Activated B cell treated with CpG ODN at 0.5 μM for 24 hours (primary cell): ENCODE data around the gene HIBADH. TPM values are rescaled to one million over a fixed set of nuclear protein-coding genes. Genes with fewer than 3 reads are reported as not detected.

Source experiments
- ATAC-seq: fragments of 200-7000 bp; cut with Tn5 transposase; one replicate; pipeline ENCODE4 v1.10.0; 2021; ENCODE audit warnings: low read depth, mild to moderate bottlenecking, moderate library complexity
- CTCF ChIA-PET: fragments of 350-600 bp; sonication (Branson Sonifier 250); formaldehyde crosslinking; loops from one replicate; lab custom pipeline; 2021; ENCODE audit warnings: antibody characterized with exemption; lab: Charles Lee
- POLR2A ChIA-PET: fragments of 350-600 bp; sonication (Branson Sonifier 250); formaldehyde crosslinking; loops from one replicate; lab custom pipeline; 2021; ENCODE audit warnings: antibody characterized with exemption; lab: Charles Lee
- DNase-seq: peaks from one replicate; pipeline ENCODE4 v3.0.0; 2022
- H3K27ac Mint-ChIP-seq: one replicate; pipeline ENCODE4 v1.8.0; 2020; ENCODE audit warnings: mixed read lengths
- H3K27me3 Mint-ChIP-seq: one replicate; pipeline ENCODE4 v1.8.0; 2021; ENCODE audit warnings: mixed read lengths
- H3K36me3 Mint-ChIP-seq: one replicate; pipeline ENCODE4 v1.8.0; 2021; ENCODE audit warnings: low read depth, mixed read lengths
- H3K4me1 Mint-ChIP-seq: one replicate; pipeline ENCODE4 v1.8.0; 2021; ENCODE audit warnings: mixed read lengths
- H3K4me3 Mint-ChIP-seq: one replicate; pipeline ENCODE4 v1.8.0; 2020; ENCODE audit warnings: mild to moderate bottlenecking, mixed read lengths
- H3K9me3 Mint-ChIP-seq: one replicate; pipeline ENCODE4 v1.8.0; 2020; ENCODE audit warnings: mixed read lengths
- intact Hi-C: fragments of 100-400 bp; cut with micrococcal nuclease; formaldehyde crosslinking; loops from one replicate; pipeline ENCODE4 v1.15.1; 2024
- total RNA-seq: library from RNA; stranded (reverse); gene quantifications from 2 replicates; pipeline ENCODE4 v1.2.3, GENCODE V29; 2022
- TF ChIP-seq, protein P1 (sequence below): fragments of 200-600 bp; IDR thresholded peaks from one replicate; pipeline ENCODE4 v1.8.0; 2022; ENCODE audit warnings: antibody characterized with exemption, mild to moderate bottlenecking

The HIBADH gene
- total RNA-seq, 1 donor from 2014 or later: 9.8 TPM

- POLR2A ChIA-PET: no interaction called here
- Mint-ChIP-seq H3K27ac (no peak overlapping the region), H3K4me3 (no peak overlapping the region), H3K4me1 (no peaks in the 10 kb centered on the region), H3K27me3 (no peaks in the 10 kb centered on the region), H3K36me3 (no peaks in the 10 kb centered on the region), H3K9me3 (no peaks in the 10 kb centered on the region)
- DNase-seq (no peak), ATAC-seq (no peak)
- intact Hi-C loops: no loop called here
- TF ChIP-seq, protein P1, sequence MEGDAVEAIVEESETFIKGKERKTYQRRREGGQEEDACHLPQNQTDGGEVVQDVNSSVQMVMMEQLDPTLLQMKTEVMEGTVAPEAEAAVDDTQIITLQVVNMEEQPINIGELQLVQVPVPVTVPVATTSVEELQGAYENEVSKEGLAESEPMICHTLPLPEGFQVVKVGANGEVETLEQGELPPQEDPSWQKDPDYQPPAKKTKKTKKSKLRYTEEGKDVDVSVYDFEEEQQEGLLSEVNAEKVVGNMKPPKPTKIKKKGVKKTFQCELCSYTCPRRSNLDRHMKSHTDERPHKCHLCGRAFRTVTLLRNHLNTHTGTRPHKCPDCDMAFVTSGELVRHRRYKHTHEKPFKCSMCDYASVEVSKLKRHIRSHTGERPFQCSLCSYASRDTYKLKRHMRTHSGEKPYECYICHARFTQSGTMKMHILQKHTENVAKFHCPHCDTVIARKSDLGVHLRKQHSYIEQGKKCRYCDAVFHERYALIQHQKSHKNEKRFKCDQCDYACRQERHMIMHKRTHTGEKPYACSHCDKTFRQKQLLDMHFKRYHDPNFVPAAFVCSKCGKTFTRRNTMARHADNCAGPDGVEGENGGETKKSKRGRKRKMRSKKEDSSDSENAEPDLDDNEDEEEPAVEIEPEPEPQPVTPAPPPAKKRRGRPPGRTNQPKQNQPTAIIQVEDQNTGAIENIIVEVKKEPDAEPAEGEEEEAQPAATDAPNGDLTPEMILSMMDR: no peak
- CTCF ChIA-PET: no interaction called here
These were observed 9.0 kb upstream of the HIBADH start for GRCh38 chr7:27671675-27672074.

GRCh38 chr7:27670676-27671075 is 8.0 kb upstream of the HIBADH start:
- no peaks in the 10 kb centered on the region for H3K9me3 Mint-ChIP-seq
- no peaks in the 10 kb centered on the region for H3K4me1 Mint-ChIP-seq
- no peaks in the 10 kb centered on the region for H3K36me3 Mint-ChIP-seq
- H3K27ac Mint-ChIP-seq: no peak overlapping the region
- POLR2A ChIA-PET: no interaction called here
- intact Hi-C loops: no loop called here
- no peak for DNase-seq
- no peak overlapping the region for H3K4me3 Mint-ChIP-seq
- CTCF ChIA-PET: no interaction called here
- TF ChIP-seq, protein P1: no peak
- no peak for ATAC-seq
- no peaks in the 10 kb centered on the region for H3K27me3 Mint-ChIP-seq

DNA sequence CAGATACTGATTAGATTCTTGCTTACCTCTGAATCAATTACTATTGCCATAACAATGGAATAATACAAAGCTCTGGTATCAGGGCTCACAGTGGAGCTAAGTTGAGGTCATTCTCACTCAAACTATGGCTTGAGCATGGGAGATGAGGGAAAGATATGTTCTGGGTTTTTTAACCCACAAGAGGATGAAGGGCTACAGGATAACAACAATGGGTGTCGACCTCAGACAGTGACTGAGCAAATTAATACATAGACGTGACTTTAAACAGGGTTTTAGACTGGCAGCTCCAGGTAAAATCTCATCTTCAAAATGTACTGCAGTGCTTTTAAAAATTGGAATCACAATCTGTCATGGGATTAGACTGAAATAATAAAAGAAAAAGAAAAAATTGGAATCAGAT is 7.5 kb upstream of the HIBADH start:
- ChIA-PET POLR2A (no interaction called here), CTCF (no interaction called here)
- Mint-ChIP-seq H3K36me3 (no peaks in the 10 kb centered on the region), H3K9me3 (no peaks in the 10 kb centered on the region), H3K4me3 (no peak overlapping the region), H3K27me3 (no peaks in the 10 kb centered on the region), H3K4me1 (no peaks in the 10 kb centered on the region), H3K27ac (no peak overlapping the region)
- TF ChIP-seq, protein P1: no peak
- DNase-seq (no peak), ATAC-seq (no peak)
- intact Hi-C loops: no loop called here

DNA sequence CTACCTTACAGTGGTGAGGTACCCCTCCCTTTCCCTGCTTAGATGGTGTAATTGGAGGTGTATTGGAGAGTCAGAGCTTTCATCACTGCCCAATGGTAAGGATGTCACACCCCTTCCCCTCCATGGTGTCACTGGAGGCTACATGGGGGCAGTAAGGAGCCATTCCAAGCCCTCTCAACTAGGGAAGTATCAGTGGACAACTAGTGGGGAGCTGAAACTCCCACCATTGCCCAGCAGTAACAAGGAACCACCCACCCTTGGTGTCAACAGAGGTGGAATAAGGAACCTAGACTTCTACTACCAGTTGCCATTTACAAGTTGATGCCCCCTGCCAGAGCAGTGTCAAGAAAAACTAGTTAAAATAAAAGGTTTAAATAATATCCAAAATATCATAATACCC is 2.8 kb upstream of the HIBADH start:
- POLR2A ChIA-PET: no interaction called here

GRCh38 chr7:27663989-27664331 is 1.3 kb upstream of the HIBADH start:
- ChIA-PET POLR2A (no interaction called here), CTCF (no interaction called here)
- no peak for ATAC-seq
- Mint-ChIP-seq H3K4me3 (peak overlapping the region; percentile 85), H3K9me3 (no peaks in the 10 kb centered on the region), H3K36me3 (no peaks in the 10 kb centered on the region), H3K4me1 (peaks cover 14% of the 10 kb centered on the region), H3K27me3 (no peaks in the 10 kb centered on the region), H3K27ac (no peak overlapping the region)
- intact Hi-C loops: loop anchor here (1.0 to 5.0 kb wide), 3 partner anchors 76 to 567 kb away; partner anchors contain the start of genes HOXA1 and TAX1BP1
- DNase-seq: no peak
- TF ChIP-seq, protein P1: no peak

More for the DNA sequence above, 2.8 kb upstream of the HIBADH start:
- peaks cover 14% of the 10 kb centered on the region for H3K4me1 Mint-ChIP-seq
- H3K36me3 Mint-ChIP-seq: no peaks in the 10 kb centered on the region
- DNase-seq: no peak
- no peak overlapping the region for H3K4me3 Mint-ChIP-seq
- CTCF ChIA-PET: no interaction called here
- intact Hi-C loops: no loop called here
- no peaks in the 10 kb centered on the region for H3K9me3 Mint-ChIP-seq
- H3K27ac Mint-ChIP-seq: no peak overlapping the region
- ATAC-seq: no peak
- TF ChIP-seq, protein P1: no peak
- no peaks in the 10 kb centered on the region for H3K27me3 Mint-ChIP-seq
